CD4-positive, alpha-beta T cell (primary cell): ENCODE results near the gene CHMP1A. TPM values are rescaled to one million over a fixed set of nuclear protein-coding genes. Genes with fewer than 3 reads are reported as not detected.
A peak's percentile ranks its signal among the peaks of the same experiment; 100 is the strongest.
"Not testable (repeated sequence)": the region's sequence is repeated elsewhere in the genome, so short reads cannot be mapped to it uniquely, and the experiment has no call there.

Experiments used
- ATAC-seq: fragments of 200-7000 bp; cut with Tn5 transposase; one replicate; pipeline ENCODE4 v1.10.0; 2022; ENCODE audit warnings: mild to moderate bottlenecking; ENCODE audit not compliant: poor library complexity
- CTCF ChIA-PET: fragments of 350-600 bp; sonication (Branson Sonifier 250); formaldehyde crosslinking; loops from one replicate; lab custom pipeline; 2021; ENCODE audit warnings: antibody characterized with exemption, inconsistent platforms; lab: Charles Lee
- POLR2A ChIA-PET: fragments of 350-600 bp; sonication (Branson Sonifier 250); formaldehyde crosslinking; loops from one replicate; lab custom pipeline; 2021; ENCODE audit warnings: antibody characterized with exemption, inconsistent platforms; lab: Charles Lee
- DNase-seq, 14 experiments: peaks; one replicate each; pipeline ENCODE4 v3.0.0-alpha.2; 2013 to 2020; ENCODE audit warnings: mixed read lengths in 2 of 14
- H3K27ac ChIP-seq, 2 donors: one replicate each; pipeline versions ENCODE4 v1.5.1 to v1.7.0; 2013; ENCODE audit warnings: low read length in 2 of 2, low read depth in 1 of 2, mild to moderate bottlenecking in 1 of 2
- H3K27me3 ChIP-seq, 2 experiments: 1 replicate in 1 of 2; 2 replicates in 1 of 2; pipeline versions ENCODE4 v1.6.1 to v1.7.0; 2013; ENCODE audit warnings: low read length in 2 of 2, control low read depth in 1 of 2, mild to moderate bottlenecking in 1 of 2, moderate library complexity in 1 of 2; ENCODE audit not compliant: insufficient read depth in 2 of 2, control insufficient read depth in 1 of 2
- H3K36me3 ChIP-seq: one replicate; pipeline ENCODE4 v1.6.1; 2013; ENCODE audit warnings: low read length, control low read depth; ENCODE audit not compliant: insufficient read depth
- H3K4me1 ChIP-seq: one replicate; pipeline ENCODE4 v1.6.1; 2013; ENCODE audit warnings: low read length, control low read depth; ENCODE audit not compliant: insufficient read depth
- H3K4me3 ChIP-seq: one replicate; pipeline ENCODE4 v1.5.1; 2013; ENCODE audit warnings: mild to moderate bottlenecking, low read length, moderate library complexity
- H3K9me3 ChIP-seq, 2 experiments: 1 replicate in 1 of 2; 2 replicates in 1 of 2; pipeline versions ENCODE4 v1.6.1 to v1.7.0; 2013; ENCODE audit warnings: low read length in 2 of 2, mild to moderate bottlenecking in 2 of 2, control low read depth in 1 of 2, moderate library complexity in 1 of 2; ENCODE audit not compliant: control insufficient read depth in 1 of 2, insufficient read depth in 1 of 2
- H3K27ac Mint-ChIP-seq: one replicate; pipeline ENCODE4 v1.8.0; 2020; ENCODE audit warnings: mixed read lengths
- H3K27me3 Mint-ChIP-seq: one replicate; pipeline ENCODE4 v1.8.0; 2021; ENCODE audit warnings: mixed read lengths
- H3K36me3 Mint-ChIP-seq: one replicate; pipeline ENCODE4 v1.8.0; 2021; ENCODE audit warnings: low read depth, mixed read lengths
- H3K4me1 Mint-ChIP-seq: one replicate; pipeline ENCODE4 v1.8.0; 2021; ENCODE audit warnings: low read depth, mixed read lengths
- H3K4me3 Mint-ChIP-seq: one replicate; pipeline ENCODE4 v1.8.0; 2020; ENCODE audit warnings: mild to moderate bottlenecking, mixed read lengths
- H3K9me3 Mint-ChIP-seq: one replicate; pipeline ENCODE4 v1.8.0; 2020; ENCODE audit warnings: mixed read lengths
- CTCF ChIP-seq: fragments of 200-600 bp; IDR thresholded peaks from one replicate; pipeline ENCODE4 v1.8.0; 2022; ENCODE audit warnings: antibody characterized with exemption, mild to moderate bottlenecking
- intact Hi-C, 2 experiments: fragments of 100-400 bp; cut with DNase I in 1 of 2; cut with micrococcal nuclease in 1 of 2; formaldehyde crosslinking; loops; one replicate each; pipeline versions ENCODE4 v1.15.1 to v1.9.0; 2023 to 2025; cut with DNase I, micrococcal nuclease
- total RNA-seq, 174 experiments: library from RNA in 2 of 174; stranded (reverse) in 2 of 174; gene quantifications; one replicate each; pipeline ENCODE4 v1.2.3 and lab custom pipeline; 2021 to 2026

The CHMP1A gene
- total RNA-seq, 2 experiments from 2014 or later, result 54.7 to 55.9 TPM

- ATAC-seq, result no peak
- no peak for TF ChIP-seq CTCF
- Histone ChIP-seq H3K4me3 (no peak overlapping the region), H3K4me1 (peaks cover 21% of the 10 kb centered on the region), H3K27me3 (no peaks in the 10 kb centered on the region), H3K27ac (no peak overlapping the region), H3K9me3 (no peaks in the 10 kb centered on the region), H3K36me3 (peaks cover 33% of the 10 kb centered on the region)
- peak in 1 of 14 experiments; percentile 24 for DNase-seq
- ChIA-PET CTCF (no interaction called here), POLR2A (no interaction called here)
- H3K27me3 Mint-ChIP-seq, result no peaks in the 10 kb centered on the region
- no peak overlapping the region for H3K27ac Mint-ChIP-seq
- intact Hi-C loops, result no loop called here
- no peak overlapping the region for H3K4me3 Mint-ChIP-seq
- H3K36me3 Mint-ChIP-seq, result peaks cover 49% of the 10 kb centered on the region
- H3K9me3 Mint-ChIP-seq, result no peaks in the 10 kb centered on the region
- peaks cover 9% of the 10 kb centered on the region for H3K4me1 Mint-ChIP-seq
These were observed 33.9 kb upstream of the CHMP1A start for GRCh38 chr16:89691231-89691985.

GRCh38 chr16:89690392-89690901 lies 32.9 kb upstream of the CHMP1A start:
- Mint-ChIP-seq H3K27me3 (no peaks in the 10 kb centered on the region), H3K4me3 (no peak overlapping the region), H3K9me3 (no peaks in the 10 kb centered on the region), H3K36me3 (peaks cover 45% of the 10 kb centered on the region), H3K27ac (no peak overlapping the region), H3K4me1 (peaks cover 9% of the 10 kb centered on the region)
- Histone ChIP-seq H3K27me3 (no peaks in the 10 kb centered on the region), H3K27ac (no peak overlapping the region), H3K4me3 (no peak overlapping the region), H3K9me3 (no peaks in the 10 kb centered on the region), H3K36me3 (peaks cover 33% of the 10 kb centered on the region), H3K4me1 (peaks cover 20% of the 10 kb centered on the region)
- ATAC-seq, result no peak
- no peak for TF ChIP-seq CTCF
- ChIA-PET POLR2A (no interaction called here), CTCF (interaction anchor here (1.7 kb wide), 1 partner anchor 10 kb away, joined by 5 read pairs; no protein-coding TSS in a partner anchor)
- intact Hi-C loops, result no loop called here
- DNase-seq, result peak in 1 of 14 experiments; percentile 16

GRCh38 chr16:89689621-89690020 lies 32.1 kb upstream of the CHMP1A start:
- DNase-seq, H3K9me3 Mint-ChIP-seq, H3K27ac ChIP-seq, H3K27me3 Mint-ChIP-seq, H3K4me3 ChIP-seq, H3K27me3 ChIP-seq, H3K4me3 Mint-ChIP-seq, ATAC-seq, POLR2A ChIA-PET, H3K9me3 ChIP-seq, H3K27ac Mint-ChIP-seq, intact Hi-C loops, H3K4me1 Mint-ChIP-seq: not testable (repeated sequence)
- Histone ChIP-seq H3K4me1 (peaks cover 20% of the 10 kb centered on the region), H3K36me3 (peaks cover 33% of the 10 kb centered on the region)
- CTCF ChIA-PET, result interaction anchor here (1.7 kb wide), 1 partner anchor 10 kb away, joined by 5 read pairs; no protein-coding TSS in a partner anchor
- H3K36me3 Mint-ChIP-seq, result peaks cover 38% of the 10 kb centered on the region
